ENCODE measurements around the gene ATG16L2. TPM values are rescaled to one million over a fixed set of nuclear protein-coding genes. Genes with fewer than 3 reads are reported as not detected.

The ATG16L2 gene
- total RNA-seq, 3 donors from 2014 or later (not counting 1 experiment from before 2014, with no cell fraction given) = 172 to 190 (median 179) TPM

- Histone ChIP-seq H3K36me3 (ENCODE audit: control insufficient read depth, insufficient read depth, low read length) (no peaks in the 10 kb centered on the region), H3K4me3 (ENCODE audit: low read length) (no peak overlapping the region), H3K27ac (ENCODE audit: low read length) (no peak overlapping the region), H3K27me3 (ENCODE audit: control insufficient read depth, insufficient read depth, low read length) (no peaks in the 10 kb centered on the region), H3K4me1 (ENCODE audit: control insufficient read depth, insufficient read depth, low read length) (peaks cover 18% of the 10 kb centered on the region), H3K9me3 (ENCODE audit: control insufficient read depth, insufficient read depth, low read length) (no peaks in the 10 kb centered on the region)
- Mint-ChIP-seq H3K27me3 (ENCODE audit: low read depth in 2 of 2) (no peaks in the 10 kb centered on the region), H3K9me3 (no peaks in the 10 kb centered on the region), H3K4me3 (no peak overlapping the region), H3K36me3 (no peaks in the 10 kb centered on the region), H3K4me1 (peaks cover 6 to 8% of the 10 kb centered on the region in 2 donors), H3K27ac (no peak overlapping the region)
- DNase-seq (no peak), ATAC-seq (no peak)
- WGBS (ENCODE audit: insufficient coverage) = 93% methylated on average over 4 of the region's 4 CpGs
- no peak for TF ChIP-seq CTCF (IDR thresholded peaks at IDR 0.05)
- intact Hi-C loops (cut with micrococcal nuclease) = no loop called here
Measured at GRCh38 chr11:72767203-72768062, 46.8 kb upstream of the ATG16L2 start.

GRCh38 chr11:72768581-72768980 is 45.6 kb upstream of the ATG16L2 start:
- Mint-ChIP-seq H3K27ac (no peak overlapping the region), H3K36me3 (no peaks in the 10 kb centered on the region)
- intact Hi-C loops (cut with micrococcal nuclease) = no loop called here

GRCh38 chr11:72769680-72770079 is 44.5 kb upstream of the ATG16L2 start:
- intact Hi-C loops (cut with micrococcal nuclease) = no loop called here
- WGBS (ENCODE audit: insufficient coverage) = 88% methylated on average over 3 of the region's 4 CpGs
- no peaks in the 10 kb centered on the region for H3K9me3 Mint-ChIP-seq
- H3K27me3 Mint-ChIP-seq (ENCODE audit: low read depth in 2 of 2) = no peaks in the 10 kb centered on the region
- Histone ChIP-seq H3K9me3 (ENCODE audit: control insufficient read depth, insufficient read depth, low read length) (no peaks in the 10 kb centered on the region), H3K4me3 (ENCODE audit: low read length) (no peak overlapping the region), H3K4me1 (ENCODE audit: control insufficient read depth, insufficient read depth, low read length) (no peaks in the 10 kb centered on the region), H3K36me3 (ENCODE audit: control insufficient read depth, insufficient read depth, low read length) (no peaks in the 10 kb centered on the region), H3K27me3 (ENCODE audit: control insufficient read depth, insufficient read depth, low read length) (no peaks in the 10 kb centered on the region), H3K27ac (ENCODE audit: low read length) (no peak overlapping the region)
- ATAC-seq (no peak), DNase-seq (no peak)
- no peak overlapping the region for H3K27ac Mint-ChIP-seq
- no peaks in the 10 kb centered on the region for H3K36me3 Mint-ChIP-seq
- no peak overlapping the region for H3K4me3 Mint-ChIP-seq
- H3K4me1 Mint-ChIP-seq = peaks cover 0 to 4% of the 10 kb centered on the region in 2 donors
- no peak for TF ChIP-seq CTCF (IDR thresholded peaks at IDR 0.05)

More at GRCh38 chr11:72768581-72768980, 45.6 kb upstream of the ATG16L2 start:
- H3K9me3 ChIP-seq (ENCODE audit: control insufficient read depth, insufficient read depth, low read length) = no peaks in the 10 kb centered on the region
- H3K9me3 Mint-ChIP-seq = no peaks in the 10 kb centered on the region
- H3K4me1 ChIP-seq (ENCODE audit: control insufficient read depth, insufficient read depth, low read length) = peaks cover 9% of the 10 kb centered on the region
- DNase-seq (no peak), ATAC-seq (no peak)
- H3K27me3 Mint-ChIP-seq (ENCODE audit: low read depth in 2 of 2) = no peaks in the 10 kb centered on the region
- 96% methylated on average over 3 of the region's 3 CpGs for WGBS (ENCODE audit: insufficient coverage)
- H3K4me1 Mint-ChIP-seq = peaks cover 0 to 2% of the 10 kb centered on the region in 2 donors
- no peak for TF ChIP-seq CTCF (IDR thresholded peaks at IDR 0.05)
- no peaks in the 10 kb centered on the region for H3K27me3 ChIP-seq (ENCODE audit: control insufficient read depth, insufficient read depth, low read length)
- no peaks in the 10 kb centered on the region for H3K36me3 ChIP-seq (ENCODE audit: control insufficient read depth, insufficient read depth, low read length)
- H3K4me3 Mint-ChIP-seq = no peak overlapping the region
- no peak overlapping the region for H3K27ac ChIP-seq (ENCODE audit: low read length)
- H3K4me3 ChIP-seq (ENCODE audit: low read length) = no peak overlapping the region

Measured in natural killer cell (primary cell).